HG03575 (cell line): ENCODE data around the gene YEATS4.

Source experiments
- ATAC-seq: cut with Tn5 transposase; IDR thresholded peaks from one replicate; pipeline ENCODE4 v1.9.1; 2021; ENCODE audit not compliant: unreplicated experiment, insufficient number of reproducible peaks, low FRiP score; ENCODE audit errors: extremely low read depth

Gene YEATS4

GRCh38 chr12:69338936-69339335 lies 20.6 kb upstream of the YEATS4 start:
- ATAC-seq = no peak

- no peak for ATAC-seq
Observed at GRCh38 chr12:69339999-69340398, 19.5 kb upstream of the YEATS4 start.

GRCh38 chr12:69341328-69341727 lies 18.2 kb upstream of the YEATS4 start:
- ATAC-seq = no peak

GRCh38 chr12:69342421-69342820 lies 17.1 kb upstream of the YEATS4 start:
- no peak for ATAC-seq

- no peak for ATAC-seq
Observed at GRCh38 chr12:69343357-69343756, 16.2 kb upstream of the YEATS4 start.

GRCh38 chr12:69343885-69344612 lies 15.5 kb upstream of the YEATS4 start:
- ATAC-seq = no peak

GRCh38 chr12:69345077-69345476 lies 14.5 kb upstream of the YEATS4 start:
- ATAC-seq = no peak

- ATAC-seq = no peak
Observed at GRCh38 chr12:69345742-69346141, 13.8 kb upstream of the YEATS4 start.

- no peak for ATAC-seq
Observed at GRCh38 chr12:69348162-69348938, 11.2 kb upstream of the YEATS4 start, which contains the start of gene LYZ. TSS of gene LYZ (plus strand) at chr12:69348381. CDS start at chr12:69348409, 28 bp downstream.

- ATAC-seq = no peak
Observed at GRCh38 chr12:69350002-69350626, 9.4 kb upstream of the YEATS4 start.

- no peak for ATAC-seq
Observed at GRCh38 chr12:69350777-69351176, 8.8 kb upstream of the YEATS4 start.

GRCh38 chr12:69351462-69352236 lies 7.9 kb upstream of the YEATS4 start:
- no peak for ATAC-seq

- no peak for ATAC-seq
Observed at GRCh38 chr12:69352904-69353303, 6.6 kb upstream of the YEATS4 start.

- ATAC-seq = no peak
Observed at GRCh38 chr12:69354172-69354555, 5.4 kb upstream of the YEATS4 start.

GRCh38 chr12:69354556-69355187 lies 4.9 kb upstream of the YEATS4 start:
- no peak for ATAC-seq

GRCh38 chr12:69355363-69356028 lies 4.0 kb upstream of the YEATS4 start:
- no peak for ATAC-seq

- no peak for ATAC-seq
Observed at GRCh38 chr12:69360348-69360672, 767 bp downstream of the YEATS4 start.

- ATAC-seq = no peak
Observed at GRCh38 chr12:69366796-69367195, 7.3 kb downstream of the YEATS4 start.
